MCF 10A (cell line): ENCODE results near the gene RBM47. TPM values are rescaled to one million over a fixed set of nuclear protein-coding genes. Genes with fewer than 3 reads are reported as not detected.
"Not testable (repeated sequence)": the region's sequence is repeated elsewhere in the genome, so short reads cannot be mapped to it uniquely, and the experiment has no call there.

Experiments used
- BruUV-seq: library from RNA; stranded (reverse); fragments of 400-500 nt; replicated peaks from 2 replicates; lab custom pipeline; 2021; lab: Mats Ljungman, UMichigan
- CTCF ChIA-PET: fragments of 300-600 bp; sonication (Branson Sonifier 250); formaldehyde crosslinking; extraction: SDS; loops from one replicate; lab custom pipeline; 2021; ENCODE audit warnings: antibody characterized with exemption, inconsistent platforms; lab: Yijun Ruan, JAX
- POLR2A ChIA-PET: fragments of 300-600, 350-650 bp; sonication (Branson Sonifier 250); formaldehyde crosslinking; extraction: SDS; loops from one replicate; lab custom pipeline; 2020; ENCODE audit warnings: antibody characterized with exemption, inconsistent platforms; lab: Yijun Ruan, JAX
- DNase-seq: peaks from one replicate; pipeline ENCODE4 v3.0.0-alpha.2; 2018; ENCODE audit not compliant: unreplicated experiment
- H3K27ac Mint-ChIP-seq: one replicate; pipeline ENCODE4 v1.8.0; 2022; ENCODE audit warnings: mild to moderate bottlenecking, low read depth, mixed read lengths; ENCODE audit not compliant: unreplicated experiment
- H3K27me3 Mint-ChIP-seq: one replicate; pipeline ENCODE4 v1.8.0; 2022; ENCODE audit warnings: mixed read lengths; ENCODE audit not compliant: insufficient read depth, unreplicated experiment
- H3K36me3 Mint-ChIP-seq: one replicate; pipeline ENCODE4 v1.8.0; 2022; ENCODE audit warnings: mild to moderate bottlenecking, moderate library complexity, mixed read lengths; ENCODE audit not compliant: insufficient read depth, unreplicated experiment
- H3K4me1 Mint-ChIP-seq: one replicate; pipeline ENCODE4 v1.8.0; 2022; ENCODE audit warnings: mixed read lengths; ENCODE audit not compliant: insufficient read depth, unreplicated experiment
- H3K4me3 Mint-ChIP-seq: one replicate; pipeline ENCODE4 v1.8.0; 2022; ENCODE audit warnings: mild to moderate bottlenecking, moderate library complexity, mixed read lengths; ENCODE audit not compliant: unreplicated experiment
- H3K9me3 Mint-ChIP-seq: one replicate; pipeline ENCODE4 v1.8.0; 2022; ENCODE audit warnings: mixed read lengths; ENCODE audit not compliant: unreplicated experiment
- intact Hi-C: fragments of 100-400 bp; cut with micrococcal nuclease; formaldehyde crosslinking; loops from 2 replicates; pipeline ENCODE4 v1.14.1; 2022
- total RNA-seq: library from RNA; stranded (reverse); gene quantifications from 2 replicates; pipeline ENCODE4 v1.2.3, GENCODE V29; 2022
- TF ChIP-seq, protein P1 (sequence below): fragments of 200-600 bp; IDR thresholded peaks from one replicate; pipeline ENCODE4 v1.8.0; 2022; ENCODE audit warnings: antibody characterized with exemption, mild to moderate bottlenecking; ENCODE audit not compliant: unreplicated experiment

The RBM47 gene
- total RNA-seq, 1 experiment from 2014 or later: 1.8 TPM

DNA sequence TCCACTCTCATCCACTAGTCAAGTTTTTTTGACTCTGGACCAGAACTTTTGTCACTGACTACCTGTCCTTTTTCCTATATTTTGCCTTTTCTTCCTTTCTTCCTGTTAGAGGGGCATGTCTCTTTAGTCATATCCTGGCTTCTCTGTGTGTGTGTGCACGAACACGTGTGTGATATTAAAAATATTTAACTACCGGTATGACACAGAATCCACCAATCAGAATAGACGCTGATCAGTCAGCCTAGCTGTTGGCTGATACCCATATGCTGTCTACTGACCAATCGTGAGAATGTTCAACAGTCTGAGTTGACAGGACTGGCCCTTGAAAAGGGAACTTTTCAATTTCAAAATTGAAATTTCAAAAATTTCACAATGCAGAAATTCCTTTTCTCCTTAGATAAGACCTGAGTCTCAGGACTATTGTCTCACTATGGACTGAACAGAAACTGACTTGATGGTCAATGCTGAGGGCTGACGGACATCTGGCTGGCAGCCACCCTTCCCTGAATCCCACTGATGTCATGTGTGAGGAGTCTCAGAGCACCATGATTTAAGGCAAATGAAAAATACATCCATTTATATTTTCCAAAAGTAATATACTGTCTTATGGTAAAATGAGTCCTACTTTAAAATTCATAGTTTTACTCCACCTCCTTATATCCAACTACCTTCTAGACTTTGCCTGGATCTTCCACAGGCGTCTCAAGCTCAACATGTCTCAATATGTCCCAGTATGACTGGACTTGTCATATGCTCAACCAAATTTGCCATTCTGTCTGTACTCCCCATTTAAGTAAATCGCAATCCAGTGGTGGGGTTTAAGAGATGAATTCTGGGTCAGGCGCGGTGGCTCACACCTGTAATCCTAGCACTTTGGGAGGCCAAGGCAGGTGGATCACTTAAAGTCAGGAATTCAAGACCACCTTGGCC lies 216.5 kb downstream of the RBM47 start:
- H3K36me3 Mint-ChIP-seq: peaks cover 6% of the 10 kb centered on the region
- TF ChIP-seq, protein P1, sequence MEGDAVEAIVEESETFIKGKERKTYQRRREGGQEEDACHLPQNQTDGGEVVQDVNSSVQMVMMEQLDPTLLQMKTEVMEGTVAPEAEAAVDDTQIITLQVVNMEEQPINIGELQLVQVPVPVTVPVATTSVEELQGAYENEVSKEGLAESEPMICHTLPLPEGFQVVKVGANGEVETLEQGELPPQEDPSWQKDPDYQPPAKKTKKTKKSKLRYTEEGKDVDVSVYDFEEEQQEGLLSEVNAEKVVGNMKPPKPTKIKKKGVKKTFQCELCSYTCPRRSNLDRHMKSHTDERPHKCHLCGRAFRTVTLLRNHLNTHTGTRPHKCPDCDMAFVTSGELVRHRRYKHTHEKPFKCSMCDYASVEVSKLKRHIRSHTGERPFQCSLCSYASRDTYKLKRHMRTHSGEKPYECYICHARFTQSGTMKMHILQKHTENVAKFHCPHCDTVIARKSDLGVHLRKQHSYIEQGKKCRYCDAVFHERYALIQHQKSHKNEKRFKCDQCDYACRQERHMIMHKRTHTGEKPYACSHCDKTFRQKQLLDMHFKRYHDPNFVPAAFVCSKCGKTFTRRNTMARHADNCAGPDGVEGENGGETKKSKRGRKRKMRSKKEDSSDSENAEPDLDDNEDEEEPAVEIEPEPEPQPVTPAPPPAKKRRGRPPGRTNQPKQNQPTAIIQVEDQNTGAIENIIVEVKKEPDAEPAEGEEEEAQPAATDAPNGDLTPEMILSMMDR: no peak
- peaks cover under 1% of the 10 kb centered on the region for H3K9me3 Mint-ChIP-seq
- ChIA-PET POLR2A (no interaction called here), CTCF (no interaction called here)
- H3K4me1 Mint-ChIP-seq: no peaks in the 10 kb centered on the region
- no TSS peak for BruUV-seq
- intact Hi-C loops: no loop called here
- H3K27me3 Mint-ChIP-seq: no peaks in the 10 kb centered on the region
- H3K27ac Mint-ChIP-seq: no peak overlapping the region
- H3K4me3 Mint-ChIP-seq: no peak overlapping the region
- no peak for DNase-seq

GRCh38 chr4:40412388-40412787 lies 217.3 kb downstream of the RBM47 start:
- no TSS peak for BruUV-seq
- H3K4me3 Mint-ChIP-seq: no peak overlapping the region
- H3K27ac Mint-ChIP-seq: no peak overlapping the region
- intact Hi-C loops: no loop called here
- peaks cover 6% of the 10 kb centered on the region for H3K36me3 Mint-ChIP-seq
- no peaks in the 10 kb centered on the region for H3K27me3 Mint-ChIP-seq
- TF ChIP-seq, protein P1: no peak
- CTCF ChIA-PET: no interaction called here
- POLR2A ChIA-PET: no interaction called here
- no peak for DNase-seq
- H3K9me3 Mint-ChIP-seq: peaks cover 8% of the 10 kb centered on the region
- H3K4me1 Mint-ChIP-seq: no peaks in the 10 kb centered on the region

GRCh38 chr4:40409835-40410234 lies 219.8 kb downstream of the RBM47 start:
- peaks cover 9% of the 10 kb centered on the region for H3K9me3 Mint-ChIP-seq
- H3K4me1 Mint-ChIP-seq: no peaks in the 10 kb centered on the region
- CTCF ChIA-PET: interaction anchor here (0.6 to 0.7 kb wide), 2 partner anchors 112 to 168 kb away, joined by 3 to 4 read pairs; no protein-coding TSS in a partner anchor
- H3K36me3 Mint-ChIP-seq: peaks cover 6% of the 10 kb centered on the region
- no peak overlapping the region for H3K27ac Mint-ChIP-seq
- no peaks in the 10 kb centered on the region for H3K27me3 Mint-ChIP-seq
- POLR2A ChIA-PET: interaction anchor here (0.7 kb wide), 1 partner anchor 13 kb away, joined by 3 read pairs; no protein-coding TSS in a partner anchor
- intact Hi-C loops: no loop called here
- no TSS peak for BruUV-seq
- peak; percentile 30 for DNase-seq
- H3K4me3 Mint-ChIP-seq: no peak overlapping the region
- TF ChIP-seq, protein P1: no peak

DNA sequence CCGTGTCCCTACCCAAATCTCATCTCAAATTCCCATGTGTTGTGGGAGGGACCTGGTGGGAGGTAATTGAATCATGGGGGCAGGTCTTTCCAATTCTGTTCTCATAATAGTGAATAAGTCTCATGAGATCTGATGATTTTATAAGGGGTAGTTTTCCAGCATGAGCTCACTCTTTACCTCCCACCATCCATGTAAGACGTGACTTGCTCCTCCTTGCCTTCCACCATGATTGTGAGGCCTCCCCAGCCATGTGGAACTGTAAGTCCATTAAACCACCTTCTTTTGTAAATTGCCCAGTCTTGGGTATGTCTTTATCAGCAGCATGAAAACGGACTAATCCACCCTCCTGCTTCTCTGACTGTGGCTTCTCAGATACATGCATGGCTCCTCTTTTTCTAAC lies 222.2 kb downstream of the RBM47 start:
- POLR2A ChIA-PET, H3K9me3 Mint-ChIP-seq, intact Hi-C loops, DNase-seq, H3K4me3 Mint-ChIP-seq, BruUV-seq, H3K27me3 Mint-ChIP-seq, H3K4me1 Mint-ChIP-seq, H3K36me3 Mint-ChIP-seq, H3K27ac Mint-ChIP-seq: not testable (repeated sequence)
- CTCF ChIA-PET: interaction anchor here (0.6 kb wide), 1 partner anchor 82 kb away, joined by 3 read pairs; no protein-coding TSS in a partner anchor
